Uterus (tissue), 4 donors: ENCODE data around the gene TEKT2. TPM values are rescaled to one million over a fixed set of nuclear protein-coding genes. Genes with fewer than 3 reads are reported as not detected.

Experiments
- DNase-seq, 2 donors: peaks; one replicate each; pipeline ENCODE4 v3.0.0-alpha.2; 2019 to 2020
- H3K27ac ChIP-seq, 2 donors: fragments of 200-600 bp; sonication (generic); 1 replicate in 1 of 2; 2 replicates in 1 of 2; pipeline ENCODE4 v1.5.1; 2016 to 2018
- H3K27me3 ChIP-seq, 2 donors: fragments of 200-600 bp; sonication (generic); one replicate each; pipeline ENCODE4 v1.5.1; 2018 to 2019; ENCODE audit warnings: control low read depth in 1 of 2
- H3K36me3 ChIP-seq, 2 donors: fragments of 200-600 bp; sonication (generic); one replicate each; pipeline ENCODE4 v1.5.1; 2019; ENCODE audit warnings: control low read depth in 1 of 2
- H3K4me1 ChIP-seq, 2 donors: fragments of 200-600 bp; sonication (generic); one replicate each; pipeline ENCODE4 v1.5.1; 2018 to 2019; ENCODE audit warnings: control low read depth in 1 of 2
- H3K4me3 ChIP-seq, 2 donors: fragments of 200-600 bp; sonication (generic); 1 replicate in 1 of 2; 2 replicates in 1 of 2; pipeline ENCODE4 v1.5.1; 2018 to 2019; ENCODE audit warnings: mild to moderate bottlenecking in 1 of 2
- H3K9me3 ChIP-seq, 2 donors: fragments of 200-600 bp; sonication (generic); one replicate each; pipeline ENCODE4 v1.5.1; 2019; ENCODE audit warnings: control low read depth in 1 of 2
- CTCF ChIP-seq, 4 experiments: fragments of 200-600 bp in 2 of 4; fragments of 450-650 bp in 2 of 4; sonication (generic) in 2 of 4; IDR thresholded peaks; one replicate each; pipeline ENCODE4 v1.5.1; 2016 to 2019; ENCODE audit warnings: antibody characterized with exemption in 4 of 4, mild to moderate bottlenecking in 2 of 4, moderate library complexity in 1 of 4
- POLR2A ChIP-seq, 2 donors: fragments of 450-650 bp; IDR thresholded peaks; one replicate each; pipeline ENCODE4 v1.6.1; 2016; ENCODE audit warnings: antibody characterized with exemption in 2 of 2, mild to moderate bottlenecking in 1 of 2, moderate library complexity in 1 of 2
- intact Hi-C: fragments of 100-400 bp; cut with DNase I; formaldehyde crosslinking; loops from one replicate; pipeline ENCODE4 v1.15.1; 2023; ENCODE audit warnings: low total_unique reads
- total RNA-seq, 4 donors: library from RNA; depleted of rRNA in 3 of 4; stranded (reverse); fragments of >200 nt in 3 of 4; gene quantifications; one replicate each; pipeline versions ENCODE4 v1.1.0 to v1.2.4, GENCODE V29; 2014 to 2023
- donor health status: DM: yes; HTN: yes; CAD: no.

TEKT2 gene
- total RNA-seq, 4 donors from 2014 or later = 0.77 to 7.5 (median 1.2) TPM; not detected in 1

- intact Hi-C loops = no loop called here
- H3K36me3 ChIP-seq = no peaks in the 10 kb centered on the region
- peaks cover 8 to 11% of the 10 kb centered on the region in 2 donors for H3K4me1 ChIP-seq
- H3K27ac ChIP-seq = no peak overlapping the region
- TF ChIP-seq CTCF (IDR thresholded peaks at IDR 0.05) (no peak), POLR2A (IDR thresholded peaks at IDR 0.05) (no peak)
- no peaks in the 10 kb centered on the region for H3K27me3 ChIP-seq
- no peak overlapping the region for H3K4me3 ChIP-seq
- DNase-seq = no peak
- no peaks in the 10 kb centered on the region for H3K9me3 ChIP-seq
These were observed 2.8 kb downstream of the TEKT2 start for GRCh38 chr1:36086529-36087232.

- H3K27ac ChIP-seq = no peak overlapping the region
- H3K9me3 ChIP-seq = no peaks in the 10 kb centered on the region
- intact Hi-C loops = no loop called here
- DNase-seq = no peak
- H3K36me3 ChIP-seq = no peaks in the 10 kb centered on the region
- no peak overlapping the region for H3K4me3 ChIP-seq
- no peaks in the 10 kb centered on the region for H3K27me3 ChIP-seq
- no peak for TF ChIP-seq CTCF (IDR thresholded peaks at IDR 0.05)
- no peak for TF ChIP-seq POLR2A (IDR thresholded peaks at IDR 0.05)
- H3K4me1 ChIP-seq = peaks cover 8 to 11% of the 10 kb centered on the region in 2 donors
These were observed 3.6 kb downstream of the TEKT2 start for GRCh38 chr1:36087233-36088123.

GRCh38 chr1:36088265-36088576 is 4.3 kb downstream of the TEKT2 start:
- DNase-seq = no peak
- peak overlapping the region; percentile 68 to 82 for H3K4me3 ChIP-seq
- H3K36me3 ChIP-seq = no peaks in the 10 kb centered on the region
- peaks cover 8 to 11% of the 10 kb centered on the region in 2 donors for H3K4me1 ChIP-seq
- intact Hi-C loops = no loop called here
- peak overlapping the region; percentile 81 to 82 for H3K27ac ChIP-seq
- no peaks in the 10 kb centered on the region for H3K9me3 ChIP-seq
- TF ChIP-seq POLR2A (IDR thresholded peaks at IDR 0.05) (no peak), CTCF (IDR thresholded peaks at IDR 0.05) (no peak)
- H3K27me3 ChIP-seq = no peaks in the 10 kb centered on the region

- Histone ChIP-seq H3K36me3 (no peaks in the 10 kb centered on the region), H3K4me3 (peak within 1 kb of the TSS; percentile 68 to 82), H3K4me1 (peaks cover 8 to 11% of the 10 kb centered on the region in 2 donors), H3K27me3 (no peaks in the 10 kb centered on the region), H3K27ac (peak within 1 kb of the TSS; percentile 81 to 82), H3K9me3 (no peaks in the 10 kb centered on the region)
- intact Hi-C loops = no loop called here
- TF ChIP-seq POLR2A (IDR thresholded peaks at IDR 0.05) = peak; percentile 53 to 92
- TF ChIP-seq CTCF (IDR thresholded peaks at IDR 0.05) = peak; percentile 98 to 99 (median 99)
- peak; percentile 86 to 88 for DNase-seq
These were observed 4.9 kb downstream of the TEKT2 start, which contains the start of gene ADPRS for GRCh38 chr1:36088577-36089392. Gene ADPRS (plus strand): TSS chr1:36088892. CDS start chr1:36088905, 13 bp downstream.
